GM19328 (cell line): ENCODE results near the gene C1orf105.
"Not testable (repeated sequence)": the region's sequence is repeated elsewhere in the genome, so short reads cannot be mapped to it uniquely, and the experiment has no call there.

ENCODE experiments used
- ATAC-seq: cut with Tn5 transposase; IDR thresholded peaks from one replicate; pipeline ENCODE4 v1.9.1; 2021; ENCODE audit warnings: mild to moderate bottlenecking, moderate library complexity; ENCODE audit not compliant: unreplicated experiment

Gene C1orf105

DNA sequence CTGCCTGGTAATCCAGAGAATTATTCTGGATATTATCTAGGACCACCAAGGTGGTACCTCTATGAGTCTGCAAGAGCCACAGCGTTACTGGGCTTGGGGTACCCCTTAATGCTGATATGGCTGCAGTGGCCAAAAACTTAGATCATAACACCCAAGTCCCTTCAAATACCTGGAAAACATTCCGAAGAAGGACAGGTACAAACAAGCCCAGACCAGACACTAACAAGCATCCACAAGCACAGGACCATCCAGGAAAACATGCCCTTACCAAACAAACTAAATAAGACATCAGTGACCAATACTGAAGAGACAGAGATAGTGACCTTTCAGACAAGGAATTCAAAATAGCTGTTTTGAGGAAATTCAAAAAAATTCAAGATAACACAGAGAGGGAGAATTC is 2.9 kb downstream of the C1orf105 start:
- no peak for ATAC-seq

GRCh38 chr1:172425339-172425738 is 4.9 kb downstream of the C1orf105 start:
- no peak for ATAC-seq

DNA sequence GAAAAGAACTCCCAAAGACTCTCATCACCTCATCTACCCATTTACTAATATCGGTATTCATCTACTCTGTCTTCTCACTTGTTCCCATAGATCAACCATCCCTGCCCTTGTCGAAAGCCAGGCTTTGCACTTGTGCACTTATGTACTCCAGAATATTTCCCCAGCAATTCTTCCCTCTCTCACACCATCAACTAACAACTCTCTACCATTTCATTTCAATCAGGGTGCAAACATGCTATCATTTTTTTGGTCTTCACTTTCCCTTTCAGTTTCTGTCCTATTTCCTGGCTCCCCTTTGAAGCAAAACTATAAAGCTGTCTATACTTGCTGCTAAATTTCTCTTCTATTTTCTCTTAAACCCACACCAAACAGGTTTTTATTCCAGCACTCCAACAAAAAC is 6.7 kb downstream of the C1orf105 start:
- no peak for ATAC-seq

GRCh38 chr1:172429331-172430127 is 9.0 kb downstream of the C1orf105 start:
- no peak for ATAC-seq

GRCh38 chr1:172430128-172430454 is 9.6 kb downstream of the C1orf105 start:
- no peak for ATAC-seq

DNA sequence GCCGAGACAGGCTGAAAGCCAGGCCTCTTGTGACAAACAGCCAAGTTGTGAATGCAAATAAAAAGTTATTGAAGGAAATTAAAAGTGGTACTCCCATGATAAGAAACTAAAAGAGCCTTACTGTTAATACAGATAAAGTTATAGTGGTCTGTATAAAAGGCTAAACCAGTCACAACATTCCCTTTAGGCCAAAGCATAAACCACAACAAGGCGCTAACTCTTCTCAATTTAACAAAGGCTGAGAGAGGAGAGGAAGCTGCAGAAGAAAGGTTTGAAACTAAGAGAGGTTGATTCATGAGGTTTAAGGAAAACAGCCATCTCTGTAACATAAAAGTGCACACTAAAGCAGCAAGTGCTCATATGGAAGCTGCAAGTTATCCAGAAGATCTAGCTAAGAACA is 10.7 kb downstream of the C1orf105 start:
- ATAC-seq, result no peak

GRCh38 chr1:172431721-172432192 is 11.3 kb downstream of the C1orf105 start:
- no peak for ATAC-seq

DNA sequence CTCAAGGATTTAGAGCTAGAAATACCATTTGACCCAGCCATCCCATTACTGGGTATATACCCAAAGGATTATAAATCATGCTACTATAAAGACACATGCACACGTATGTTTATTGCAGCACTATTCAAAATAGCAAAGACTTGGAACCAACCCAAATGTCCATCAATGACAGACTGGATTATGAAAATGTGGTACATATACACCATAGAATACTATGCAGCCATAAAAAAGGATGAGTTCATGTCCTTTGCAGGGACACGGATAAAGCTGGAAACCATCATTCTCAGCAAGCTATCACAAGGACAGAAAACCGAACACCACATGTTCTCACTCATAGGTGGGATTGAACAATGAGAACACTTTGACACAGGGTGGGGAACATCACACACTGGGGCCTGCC is 16.7 kb downstream of the C1orf105 start:
- not testable (repeated sequence) for ATAC-seq

DNA sequence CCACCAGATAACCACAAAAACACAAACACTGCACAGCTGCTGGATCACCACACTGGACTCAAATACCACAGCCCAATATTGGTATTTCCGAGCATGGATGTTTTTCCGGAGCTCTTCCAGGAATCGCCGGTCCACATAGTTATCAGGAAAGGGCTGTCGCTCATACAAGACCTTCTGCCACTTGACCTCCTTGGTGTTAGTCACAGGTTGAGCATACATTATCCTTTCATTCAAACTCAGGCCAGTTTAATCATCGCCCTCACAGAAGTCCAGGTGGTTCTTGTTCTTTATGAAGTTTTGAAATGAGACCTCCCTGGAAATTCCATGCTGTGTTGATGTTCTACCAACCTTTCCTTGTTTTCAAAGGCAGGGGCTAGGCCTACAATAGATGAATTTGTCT is 21.9 kb downstream of the C1orf105 start:
- ATAC-seq, result no peak

DNA sequence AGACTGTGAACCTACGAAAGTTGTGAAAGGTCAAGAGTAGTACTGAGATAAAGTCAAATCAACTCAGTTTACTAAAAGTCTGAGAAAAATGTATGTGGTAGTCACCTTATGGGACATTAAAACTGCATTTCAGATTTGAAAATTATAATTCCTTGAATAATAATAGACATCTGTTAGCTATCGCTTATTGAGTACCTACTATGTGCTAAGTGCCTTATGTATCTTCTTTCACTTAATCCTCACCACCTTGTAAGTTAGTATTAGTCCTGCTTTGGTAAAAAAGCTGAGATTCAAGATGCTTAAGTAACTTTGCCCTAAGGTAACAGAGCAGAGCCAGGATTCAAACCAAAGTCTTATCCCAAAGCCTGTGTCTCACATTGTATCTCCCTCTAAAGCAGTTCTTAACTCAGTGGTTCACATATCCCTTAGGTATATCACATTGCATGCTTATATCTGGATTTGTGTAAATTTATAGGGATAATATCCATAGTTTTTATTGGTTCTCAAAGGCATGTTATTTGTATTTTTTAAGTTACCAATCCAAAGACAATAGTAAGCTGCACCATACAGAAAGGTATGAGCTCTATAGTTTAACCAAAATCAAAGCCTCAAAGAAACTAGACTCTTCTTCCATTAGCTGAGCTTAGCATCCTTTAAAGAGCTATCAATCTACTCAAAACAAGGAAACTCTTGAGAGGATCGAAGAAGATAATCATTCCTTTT is 22.5 kb downstream of the C1orf105 start:
- no peak for ATAC-seq

- peak; percentile 100 for ATAC-seq
These were observed 23.4 kb downstream of the C1orf105 start, which contains the start of gene PIGC for GRCh38 chr1:172443666-172444453. Gene PIGC (minus strand): TSS chr1:172444069. CDS start chr1:172442622, 1,447 bp downstream.

DNA sequence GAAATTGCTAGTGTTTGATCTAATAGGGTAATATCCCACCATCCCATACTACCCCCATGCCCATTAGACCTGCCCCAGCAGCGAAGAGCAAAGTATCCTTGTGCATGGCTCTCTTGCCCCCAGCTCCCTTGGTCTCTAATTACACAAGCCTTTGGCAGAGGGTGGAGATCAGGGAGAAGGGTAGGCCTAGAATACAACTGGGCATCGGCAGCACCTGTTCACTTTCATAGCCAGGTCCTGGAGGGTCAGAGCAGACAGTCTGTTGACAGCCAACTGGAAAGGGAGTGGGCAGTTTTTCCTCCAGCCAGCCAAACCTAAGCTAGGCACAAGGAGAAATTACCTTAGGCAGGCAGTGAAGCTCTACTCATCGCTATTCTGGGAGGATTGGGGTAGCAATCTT is 26.1 kb downstream of the C1orf105 start:
- ATAC-seq, result no peak

DNA sequence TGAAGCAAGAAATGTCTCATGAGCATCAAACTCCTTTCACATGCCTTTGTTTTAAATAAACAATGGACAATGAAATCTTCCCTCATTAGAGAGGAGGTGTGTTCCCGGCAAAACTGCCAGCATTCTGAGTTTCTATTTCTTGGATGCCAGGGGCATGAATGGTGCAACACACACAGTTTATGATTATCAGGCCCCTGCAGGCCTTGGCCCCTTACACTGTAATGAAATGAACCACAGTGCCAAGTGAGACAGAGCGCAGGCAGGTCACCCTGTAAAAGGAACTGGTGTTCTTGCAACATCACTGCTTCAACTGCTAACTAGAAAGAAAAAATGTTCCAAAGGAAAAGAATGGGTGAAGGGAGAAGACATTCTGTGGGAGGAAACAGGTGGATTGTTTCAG is 27.2 kb downstream of the C1orf105 start:
- no peak for ATAC-seq

- no peak for ATAC-seq
These were observed 28.6 kb downstream of the C1orf105 start for GRCh38 chr1:172448995-172449584.

- no peak for ATAC-seq
These were observed 29.4 kb downstream of the C1orf105 start for GRCh38 chr1:172449585-172450523.

DNA sequence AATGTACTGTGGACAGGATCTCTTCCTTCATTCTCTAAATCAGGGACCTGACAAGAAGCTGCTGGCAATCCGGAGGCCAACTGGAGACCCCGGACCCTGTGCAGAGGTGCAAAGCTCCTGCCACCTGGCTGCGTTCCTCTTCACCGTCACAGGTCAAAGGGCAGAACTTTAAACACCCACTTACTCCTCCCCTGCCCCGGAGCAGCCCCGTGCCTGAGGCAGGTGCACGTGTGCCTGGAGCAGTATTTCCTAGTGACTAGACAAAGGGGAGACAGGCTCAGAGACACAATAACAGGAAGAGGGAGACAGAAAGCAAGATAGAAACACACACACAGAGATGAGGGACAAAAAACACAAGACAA is 30.0 kb downstream of the C1orf105 start:
- no peak for ATAC-seq

- ATAC-seq, result no peak
These were observed 30.5 kb downstream of the C1orf105 start for GRCh38 chr1:172451002-172451443.

- no peak for ATAC-seq
These were observed 32.2 kb downstream of the C1orf105 start for GRCh38 chr1:172452536-172453152.

- no peak for ATAC-seq
These were observed 32.7 kb downstream of the C1orf105 start for GRCh38 chr1:172453153-172453545.

GRCh38 chr1:172453607-172454006 is 33.1 kb downstream of the C1orf105 start:
- ATAC-seq, result no peak
